H1 (cell line): ENCODE data around the gene ENTR1. TPM values are rescaled to one million over a fixed set of nuclear protein-coding genes. Genes with fewer than 3 reads are reported as not detected.

Experiments used
- CTCF ChIA-PET: fragments of 300-600 bp; sonication (Branson Sonifier 250); formaldehyde crosslinking; loops from one replicate; lab custom pipeline; 2021; ENCODE audit not compliant: partially characterized antibody; lab: Charles Lee
- POLR2A ChIA-PET: fragments of 300-600 bp; sonication (Branson Sonifier 250); formaldehyde crosslinking; loops from one replicate; lab custom pipeline; 2021; ENCODE audit warnings: inconsistent platforms; ENCODE audit not compliant: partially characterized antibody; lab: Charles Lee
- DNase-seq, 2 experiments: peaks; one replicate each; pipeline versions ENCODE4 v3.0.0 to v3.0.0-alpha.2; 2010 to 2022; ENCODE audit warnings: low spot score in 2 of 2, low read depth in 1 of 2, mixed read lengths in 1 of 2
- FAIRE-seq: peaks from 2 replicates; lab custom pipeline; 2011; peaks lifted over from hg19 to GRCh38; lab: Jason Lieb, UNC
- H2AFZ ChIP-seq: 2 replicates; pipeline ENCODE4 v1.8.1; 2012; ENCODE audit warnings: low read length, inconsistent platforms
- H2AK5ac ChIP-seq: 2 replicates; pipeline ENCODE4 v1.6.1; 2013; ENCODE audit warnings: low read depth, low read length
- H2BK120ac ChIP-seq: replicated peaks from 2 replicates; pipeline ENCODE3; 2013; ENCODE audit warnings: low read depth, low read length, inconsistent platforms
- H2BK12ac ChIP-seq: 2 replicates; pipeline ENCODE4 v1.6.1; 2013; ENCODE audit warnings: low read depth, low read length
- H2BK15ac ChIP-seq: 2 replicates; pipeline ENCODE4 v1.6.1; 2013; ENCODE audit warnings: low read length
- H2BK20ac ChIP-seq: 2 replicates; pipeline ENCODE4 v1.6.1; 2013; ENCODE audit warnings: low read length
- H2BK5ac ChIP-seq: 2 replicates; pipeline ENCODE4 v1.6.1; 2013; ENCODE audit warnings: low read depth, low read length
- H3K14ac ChIP-seq: 2 replicates; pipeline ENCODE4 v1.6.1; 2013; ENCODE audit warnings: inconsistent platforms; ENCODE audit not compliant: insufficient read length
- H3K18ac ChIP-seq: 2 replicates; pipeline ENCODE4 v1.6.1; 2013; ENCODE audit warnings: low read length; ENCODE audit errors: extremely low read depth
- H3K23ac ChIP-seq: 2 replicates; pipeline ENCODE4 v1.6.1; 2013; ENCODE audit warnings: inconsistent platforms; ENCODE audit not compliant: insufficient read length
- H3K23me2 ChIP-seq: 2 replicates; pipeline ENCODE4 v1.6.1; 2013; ENCODE audit warnings: low read depth, low read length
- H3K27ac ChIP-seq: 2 replicates; pipeline ENCODE4 v1.6.1; 2011; ENCODE audit warnings: low read depth, low read length, inconsistent platforms
- H3K27me3 ChIP-seq, 4 experiments: replicated peaks in 1 of 4; 1 replicate in 1 of 4; 2 replicates in 3 of 4; pipeline versions ENCODE4 v1.6.1 to v1.8.1; 2011 to 2013; ENCODE audit warnings: low read length in 3 of 4, mild to moderate bottlenecking in 3 of 4, inconsistent platforms in 2 of 4, mixed read lengths in 2 of 4, moderate library complexity in 1 of 4; ENCODE audit not compliant: control insufficient read depth in 3 of 4, insufficient read depth in 3 of 4; ENCODE audit errors: extremely low read depth in 1 of 4
- H3K36me3 ChIP-seq, 4 experiments: 2 replicates each; pipeline versions ENCODE4 v1.6.1 to v1.8.1; 2011 to 2013; ENCODE audit warnings: mild to moderate bottlenecking in 4 of 4, low read length in 3 of 4, moderate library complexity in 2 of 4, control low read depth in 1 of 4, inconsistent platforms in 1 of 4; ENCODE audit not compliant: insufficient read depth in 4 of 4, control insufficient read depth in 2 of 4
- H3K4ac ChIP-seq: replicated peaks from 2 replicates; pipeline ENCODE3; 2013; ENCODE audit warnings: low read length, low read depth, mixed read lengths, inconsistent platforms; ENCODE audit not compliant: insufficient read length
- H3K4me1 ChIP-seq, 4 experiments: replicated peaks in 1 of 4; 1 replicate in 1 of 4; 2 replicates in 3 of 4; pipeline versions ENCODE4 v1.6.1 to v1.8.1; 2011 to 2013; ENCODE audit warnings: low read length in 3 of 4, inconsistent platforms in 2 of 4, mixed read lengths in 1 of 4; ENCODE audit not compliant: insufficient read depth in 4 of 4, control insufficient read depth in 3 of 4
- H3K4me2 ChIP-seq, 2 experiments: 2 replicates each; pipeline versions ENCODE4 v1.6.1 to v1.8.1; 2011 to 2013; ENCODE audit warnings: low read depth in 2 of 2, low read length in 2 of 2, control low read depth in 1 of 2, inconsistent platforms in 1 of 2, mild to moderate bottlenecking in 1 of 2; ENCODE audit not compliant: insufficient read depth in 1 of 2
- H3K4me3 ChIP-seq, 4 experiments: fragments of 200-600, 300-600 bp in 1 of 4; sonication (generic), shearing (Covaris generic), sonication (Bioruptor Twin) in 1 of 4; 2 replicates each; pipeline versions ENCODE4 v1.5.1 to v1.8.1; 2011 to 2016; ENCODE audit warnings: low read length in 4 of 4, low read depth in 3 of 4, control low read depth in 2 of 4, inconsistent platforms in 2 of 4, mild to moderate bottlenecking in 2 of 4, mixed read lengths in 1 of 4, moderate library complexity in 1 of 4; ENCODE audit not compliant: insufficient read depth in 2 of 4; ENCODE audit errors: extremely low read depth in 1 of 4
- H3K56ac ChIP-seq: replicated peaks from 2 replicates; pipeline ENCODE3; 2013; ENCODE audit warnings: low read depth, mild to moderate bottlenecking, mixed read lengths, low read length, inconsistent platforms; ENCODE audit not compliant: insufficient read length
- H3K79me1 ChIP-seq: 2 replicates; pipeline ENCODE4 v1.6.1; 2013; ENCODE audit warnings: low read depth, low read length, control low read depth
- H3K79me2 ChIP-seq, 2 experiments: 2 replicates each; pipeline versions ENCODE4 v1.6.1 to v1.8.1; 2012 to 2013; ENCODE audit warnings: low read length in 2 of 2, mild to moderate bottlenecking in 2 of 2, inconsistent platforms in 1 of 2; ENCODE audit not compliant: insufficient read depth in 2 of 2, control insufficient read depth in 1 of 2
- H3K9ac ChIP-seq, 4 experiments: replicated peaks in 1 of 4; 1 replicate in 1 of 4; 2 replicates in 3 of 4; pipeline versions ENCODE4 v1.6.1 to v1.8.1; 2011 to 2013; ENCODE audit warnings: low read depth in 3 of 4, low read length in 3 of 4, control low read depth in 2 of 4, mild to moderate bottlenecking in 2 of 4, moderate library complexity in 2 of 4, inconsistent platforms in 1 of 4; ENCODE audit errors: extremely low read depth in 1 of 4
- H3K9me3 ChIP-seq, 2 experiments: 2 replicates each; pipeline versions ENCODE4 v1.6.1 to v1.8.1; 2012 to 2013; ENCODE audit warnings: mild to moderate bottlenecking in 2 of 2, moderate library complexity in 2 of 2, control low read depth in 1 of 2, inconsistent platforms in 1 of 2, low read depth in 1 of 2, low read length in 1 of 2, mixed read lengths in 1 of 2; ENCODE audit not compliant: insufficient read depth in 2 of 2
- H4K20me1 ChIP-seq, 2 experiments: replicated peaks in 1 of 2; 2 replicates each; pipeline versions ENCODE3 to v1.8.1; 2011 to 2013; ENCODE audit warnings: inconsistent platforms in 2 of 2, low read length in 2 of 2, mild to moderate bottlenecking in 1 of 2; ENCODE audit not compliant: insufficient read depth in 2 of 2, control insufficient read depth in 1 of 2
- H4K5ac ChIP-seq: 2 replicates; pipeline ENCODE4 v1.6.1; 2013; ENCODE audit warnings: low read length, low read depth, mixed read lengths, inconsistent platforms; ENCODE audit not compliant: insufficient read length
- H4K8ac ChIP-seq: 2 replicates; pipeline ENCODE4 v1.8.0; 2013; ENCODE audit warnings: mild to moderate bottlenecking, moderate library complexity, low read length, inconsistent platforms; ENCODE audit not compliant: insufficient read depth; ENCODE audit errors: extremely low read depth
- H4K91ac ChIP-seq: replicated peaks from 2 replicates; pipeline ENCODE3; 2013; ENCODE audit warnings: low read length, mixed read lengths, inconsistent platforms; ENCODE audit not compliant: insufficient read length
- MAX ChIP-seq: IDR thresholded peaks from 2 replicates; pipeline ENCODE4 v1.6.1; 2012; ENCODE audit warnings: inconsistent platforms
- SIX5 ChIP-seq: IDR thresholded peaks from 2 replicates; pipeline ENCODE4 v1.6.1; 2011; ENCODE audit warnings: mild to moderate bottlenecking, low read depth, low read length
- SP2 ChIP-seq: IDR thresholded peaks from 2 replicates; pipeline ENCODE4 v1.6.1; 2012; ENCODE audit warnings: mild to moderate bottlenecking, low read length, inconsistent platforms
- WGBS, 2 experiments: shearing (Covaris generic) in 1 of 2; methylation state at CpG; one replicate each; pipeline versions ENCODE4 v1.1.6 to v1.1.7; 2013 to 2015; ENCODE audit warnings: low lambda C conversion rate in 2 of 2, mixed read lengths in 2 of 2, inconsistent platforms in 1 of 2, low coverage in 1 of 2, missing lambda C conversion rate in 1 of 2; ENCODE audit not compliant: insufficient replicate concordance in 2 of 2, insufficient coverage in 1 of 2, insufficient read length in 1 of 2; ENCODE audit errors: extremely low coverage in 1 of 2, missing lambda C conversion rate in 1 of 2; 5-methylcytosine and 5-hydroxymethylcytosine counted together
- polyA plus RNA-seq, 7 experiments: library from polyadenylated mRNA; depleted of rRNA in 3 of 7; stranded (reverse) in 5 of 7; unstranded in 2 of 7; fragments of >200 nt in 5 of 7; fragments of 200-250 nt in 2 of 7; gene quantifications; 1 replicate in 5 of 7; 2 replicates in 1 of 7; 4 replicates in 1 of 7; pipeline versions ENCODE4 v1.2.1 to v1.2.3, GENCODE V29; 2011 to 2013; ENCODE audit warnings: missing spikeins in 2 of 7, mixed read lengths in 2 of 7
- total RNA-seq: library from RNA; stranded (reverse); fragmentation: NEBNext Ultra II Directional; extraction: Animal tissue kit (Norgen Biotek cat#: 25700); gene quantifications from 2 replicates; pipeline ENCODE4 v1.2.1, GENCODE V29; 2021

ENTR1 gene
- total and polyA plus RNA-seq, 2 of the 8 experiments (the other 6 are each of a cell fraction or from before 2014, with no cell fraction given): 65.2 to 102 TPM

DNA sequence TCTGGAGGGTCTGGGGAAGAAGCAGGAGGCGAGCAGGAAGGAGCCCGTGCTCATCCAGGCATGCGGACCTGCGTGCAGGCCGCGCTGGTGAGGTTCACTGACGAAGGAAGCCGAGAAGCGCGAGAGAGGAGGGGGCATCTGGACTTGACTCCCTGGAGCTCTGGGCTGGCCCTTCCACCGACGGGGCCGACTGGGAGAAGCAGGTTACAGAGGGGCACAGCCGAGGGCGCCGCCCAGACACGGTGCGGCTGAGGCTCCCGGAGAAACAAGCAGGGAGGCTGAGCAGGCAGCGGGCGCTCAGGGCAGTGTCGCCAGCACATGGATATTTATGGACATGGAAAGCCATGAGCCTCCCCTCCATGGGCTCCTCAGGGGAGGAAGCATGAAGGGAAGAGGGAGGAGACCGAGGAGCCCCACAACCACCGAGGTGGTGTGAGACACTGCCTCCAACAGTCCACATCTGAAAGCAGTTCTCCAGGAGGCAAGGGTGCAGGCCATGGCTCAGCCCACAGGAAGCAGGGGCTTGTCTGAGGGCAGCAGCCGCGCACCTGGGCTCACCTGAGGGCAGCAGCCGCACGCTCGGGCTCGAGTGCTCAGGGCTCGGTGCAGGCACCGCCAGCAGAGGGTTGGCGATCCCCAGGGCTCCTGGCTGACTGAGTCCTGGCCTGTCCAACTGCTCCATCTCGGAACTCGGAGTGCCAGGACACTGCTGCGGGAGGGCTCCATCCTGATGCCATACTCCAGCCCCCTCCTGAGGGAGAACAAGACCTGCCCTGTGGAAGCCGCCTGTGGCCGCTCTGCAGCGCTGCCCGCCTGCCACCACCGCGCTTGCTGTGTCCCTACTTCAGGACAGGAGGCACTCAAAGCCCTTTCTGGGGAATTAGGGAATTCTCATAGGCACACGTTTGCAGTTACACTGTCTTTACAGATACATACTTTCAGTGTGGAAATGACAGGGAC, 44.9 kb upstream of the ENTR1 start:
- H2BK20ac ChIP-seq: no peak overlapping the region
- no peak overlapping the region for H2AK5ac ChIP-seq
- no peak for TF ChIP-seq SP2
- TF ChIP-seq MAX: no peak
- no peak for TF ChIP-seq SIX5
- DNase-seq (no peak), FAIRE-seq (no peak)
- H4K5ac ChIP-seq: no peak overlapping the region
- WGBS, 2 experiments: 91% methylated on average over 43 of the region's 43 CpGs; no CpG with 5 or more reads in 1 of the 2 experiments
- no peak overlapping the region for H3K4ac ChIP-seq
- CTCF ChIA-PET: no interaction called here
- H3K27ac ChIP-seq: no peak overlapping the region
- no peak overlapping the region for H3K18ac ChIP-seq
- no peaks in the 10 kb centered on the region for H3K79me1 ChIP-seq
- no peak overlapping the region for H2BK15ac ChIP-seq
- H3K23ac ChIP-seq: no peak overlapping the region
- H4K91ac ChIP-seq: no peak overlapping the region
- H4K8ac ChIP-seq: no peak overlapping the region; the same call in 1 of the 2 replicates
- H3K4me3 ChIP-seq: no peak overlapping the region
- no peaks in the 10 kb centered on the region for H3K9me3 ChIP-seq
- no peak overlapping the region for H2BK12ac ChIP-seq
- H3K14ac ChIP-seq: no peak overlapping the region
- H3K9ac ChIP-seq: no peak overlapping the region
- no peaks in the 10 kb centered on the region for H3K23me2 ChIP-seq
- H2BK120ac ChIP-seq: no peak overlapping the region
- POLR2A ChIA-PET: interaction anchor here (0.7 to 2.1 kb wide), 4 partner anchors 10 to 14 kb away, joined by 3 to 10 read pairs (median 4); no protein-coding TSS in a partner anchor
- no peaks in the 10 kb centered on the region for H3K4me1 ChIP-seq
- no peak overlapping the region for H3K56ac ChIP-seq
- H3K27me3 ChIP-seq: no peaks in the 10 kb centered on the region
- no peak overlapping the region for H2BK5ac ChIP-seq
- no peak overlapping the region for H3K4me2 ChIP-seq
- H2AFZ ChIP-seq: no peak overlapping the region
- H4K20me1 ChIP-seq: peaks cover 6 to 22% of the 10 kb centered on the region in 2 experiments
- peaks cover 29 to 63% (median 62%) of the 10 kb centered on the region in 4 experiments for H3K36me3 ChIP-seq
- H3K79me2 ChIP-seq: no peaks in the 10 kb centered on the region
